Measurements from ENCODE around the gene TMEM39B. TPM values are rescaled to one million over a fixed set of nuclear protein-coding genes. Genes with fewer than 3 reads are reported as not detected.
"Not testable (repeated sequence)": the region's sequence is repeated elsewhere in the genome, so short reads cannot be mapped to it uniquely, and the experiment has no call there.

TMEM39B gene
- total RNA-seq, 2 donors from 2014 or later, result 28.4 to 38.0 TPM

GRCh38 chr1:32107742-32108661 lies 35.3 kb downstream of the TMEM39B start, which contains the start of gene KPNA6:
TSS of gene KPNA6 (plus strand) at chr1:32108056. CDS start at chr1:32108131, 75 bp downstream.
- H3K27ac Mint-ChIP-seq, result peak within 1 kb of the TSS; percentile 98
- peak within 1 kb of the TSS; percentile 84 to 99 for H3K4me3 Mint-ChIP-seq
- peaks cover 44% of the 10 kb centered on the region for H3K4me1 Mint-ChIP-seq (ENCODE audit: low read depth)
- ATAC-seq (replicated peaks in 1 of 2) (peak; percentile 77 to 86), DNase-seq (peak; percentile 87 to 92)
- no peaks in the 10 kb centered on the region for H3K9me3 Mint-ChIP-seq
- H3K36me3 Mint-ChIP-seq (ENCODE audit: insufficient read depth in 2 of 2), result peaks cover 4% of the 10 kb centered on the region in 2 donors
- H3K27me3 Mint-ChIP-seq (ENCODE audit: low read depth), result no peaks in the 10 kb centered on the region

- no peaks in the 10 kb centered on the region for H3K9me3 Mint-ChIP-seq
- ATAC-seq (replicated peaks in 1 of 2) (no peak), DNase-seq (no peak)
- peaks cover 60% of the 10 kb centered on the region for H3K4me1 Mint-ChIP-seq (ENCODE audit: low read depth)
- peaks cover 4 to 9% of the 10 kb centered on the region in 2 donors for H3K36me3 Mint-ChIP-seq (ENCODE audit: insufficient read depth in 2 of 2)
- peak overlapping the region in 1 of 2 donors; percentile 68 for H3K4me3 Mint-ChIP-seq
- peak overlapping the region; percentile 76 for H3K27ac Mint-ChIP-seq
- no peaks in the 10 kb centered on the region for H3K27me3 Mint-ChIP-seq (ENCODE audit: low read depth)
Observed at GRCh38 chr1:32111040-32111623, 38.4 kb downstream of the TMEM39B start.

DNA sequence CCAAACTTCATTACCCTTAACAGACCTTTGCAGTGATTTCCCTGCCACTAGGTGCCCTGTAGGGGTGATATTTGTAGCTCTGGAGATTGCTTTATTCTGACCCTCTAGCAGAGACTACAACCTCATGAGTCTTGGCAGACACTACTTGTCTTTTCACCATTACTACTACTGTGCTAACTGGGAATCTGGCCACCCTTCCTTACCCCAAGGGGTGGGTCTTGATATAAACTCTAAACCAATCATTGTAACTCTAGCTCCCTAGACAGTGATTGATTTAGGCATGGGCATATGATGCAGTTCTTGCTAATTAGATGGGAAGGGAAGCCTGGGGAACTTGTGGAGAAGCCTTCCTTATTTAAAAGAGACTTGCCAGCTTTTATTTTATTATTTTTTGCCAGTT lies 39.0 kb downstream of the TMEM39B start:
- Mint-ChIP-seq H3K27me3 (ENCODE audit: low read depth) (no peaks in the 10 kb centered on the region), H3K4me1 (ENCODE audit: low read depth) (peaks cover 58% of the 10 kb centered on the region), H3K36me3 (ENCODE audit: insufficient read depth in 2 of 2) (peaks cover 4 to 9% of the 10 kb centered on the region in 2 donors), H3K4me3 (peak overlapping the region; percentile 15 to 20), H3K9me3 (no peaks in the 10 kb centered on the region), H3K27ac (peak overlapping the region; percentile 76)
- DNase-seq (no peak), ATAC-seq (replicated peaks in 1 of 2) (no peak)

- Mint-ChIP-seq H3K9me3 (no peaks in the 10 kb centered on the region), H3K27me3 (ENCODE audit: low read depth) (no peaks in the 10 kb centered on the region), H3K4me3 (peak overlapping the region; percentile 36 to 44), H3K36me3 (ENCODE audit: insufficient read depth in 2 of 2) (peaks cover 2 to 9% of the 10 kb centered on the region in 2 donors), H3K27ac (peak overlapping the region; percentile 47), H3K4me1 (ENCODE audit: low read depth) (peaks cover 57% of the 10 kb centered on the region)
- DNase-seq (peak; percentile 3 to 6), ATAC-seq (replicated peaks in 1 of 2) (peak; percentile 24 to 29)
Observed at GRCh38 chr1:32112806-32113375, 40.2 kb downstream of the TMEM39B start.

DNA sequence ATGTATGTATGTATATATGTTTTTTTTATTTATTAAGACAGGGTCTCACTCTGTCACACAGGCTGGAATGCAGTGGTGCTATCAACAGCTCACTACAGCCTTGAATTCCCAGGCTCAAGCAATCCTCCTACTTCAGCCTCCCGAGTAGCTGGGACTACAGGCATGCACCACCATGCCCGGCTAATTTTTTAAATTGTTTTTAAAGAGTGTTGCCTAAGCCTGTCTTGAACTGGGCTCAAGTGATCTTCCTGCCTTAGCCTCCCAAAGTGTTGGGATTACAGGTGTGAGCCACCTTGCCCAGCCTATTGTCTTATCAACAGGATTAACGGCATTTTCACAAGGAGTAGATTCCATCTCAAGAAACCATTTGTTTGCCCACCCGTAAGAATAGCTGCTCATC lies 40.7 kb downstream of the TMEM39B start:
- H3K4me3 Mint-ChIP-seq, result peak overlapping the region in 1 of 2 donors; percentile 31
- not testable (repeated sequence) for H3K27me3 Mint-ChIP-seq (ENCODE audit: low read depth); DNase-seq; H3K36me3 Mint-ChIP-seq (ENCODE audit: insufficient read depth in 2 of 2); ATAC-seq (replicated peaks in 1 of 2); H3K9me3 Mint-ChIP-seq
- H3K27ac Mint-ChIP-seq, result peak overlapping the region; percentile 38
- H3K4me1 Mint-ChIP-seq (ENCODE audit: low read depth), result peaks cover 62% of the 10 kb centered on the region

DNA sequence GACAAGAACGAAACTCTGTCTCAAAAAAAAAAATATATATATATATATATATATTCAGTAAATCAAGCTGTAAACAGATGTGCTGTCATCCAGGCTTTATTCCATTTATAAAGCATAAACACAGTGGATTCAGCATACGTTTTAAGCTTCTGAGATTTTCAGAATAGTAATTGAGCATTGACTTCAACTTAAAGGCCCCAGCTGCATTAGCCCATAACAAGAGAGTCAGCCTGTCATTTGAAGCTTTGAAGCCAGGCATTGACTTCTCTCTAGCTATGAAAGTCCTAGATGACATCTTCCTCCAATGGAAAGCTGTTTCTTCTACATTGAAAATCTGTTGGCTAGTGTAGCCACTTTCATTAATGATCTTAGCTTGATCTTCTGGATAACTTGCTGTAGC lies 41.7 kb downstream of the TMEM39B start:
- Mint-ChIP-seq H3K27ac (no peak overlapping the region), H3K36me3 (ENCODE audit: insufficient read depth in 2 of 2) (peaks cover 0 to 7% of the 10 kb centered on the region in 2 donors), H3K9me3 (no peaks in the 10 kb centered on the region), H3K27me3 (ENCODE audit: low read depth) (no peaks in the 10 kb centered on the region), H3K4me3 (no peak overlapping the region), H3K4me1 (ENCODE audit: low read depth) (peaks cover 63% of the 10 kb centered on the region)
- no peak for DNase-seq
- no peak for ATAC-seq (replicated peaks in 1 of 2)

DNA sequence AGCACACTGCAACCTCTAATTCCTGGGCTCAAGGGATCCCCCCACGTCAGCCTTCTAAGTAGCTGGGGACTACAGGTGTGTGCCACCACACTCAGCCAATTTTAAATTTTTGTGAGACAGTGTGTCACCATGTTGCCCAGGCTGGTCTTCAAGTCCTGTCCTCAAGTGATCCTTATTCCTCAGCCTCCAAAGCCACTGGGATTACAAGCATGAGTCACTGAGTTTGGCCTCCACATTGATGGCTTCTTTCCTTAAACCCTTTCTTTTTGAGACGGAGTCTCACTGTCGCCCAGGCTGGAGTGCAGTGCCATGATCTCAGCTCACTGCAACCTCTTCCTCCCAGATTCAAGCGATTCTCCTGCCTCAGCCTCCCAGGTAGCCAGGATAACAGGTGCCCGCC lies 42.8 kb downstream of the TMEM39B start:
- peaks cover 0 to 7% of the 10 kb centered on the region in 2 donors for H3K36me3 Mint-ChIP-seq (ENCODE audit: insufficient read depth in 2 of 2)
- DNase-seq, result no peak
- H3K27me3 Mint-ChIP-seq (ENCODE audit: low read depth), result no peaks in the 10 kb centered on the region
- peaks cover 52% of the 10 kb centered on the region for H3K4me1 Mint-ChIP-seq (ENCODE audit: low read depth)
- H3K9me3 Mint-ChIP-seq, result no peaks in the 10 kb centered on the region
- ATAC-seq (replicated peaks in 1 of 2), result no peak
- H3K4me3 Mint-ChIP-seq, result no peak overlapping the region
- H3K27ac Mint-ChIP-seq, result no peak overlapping the region

- Mint-ChIP-seq H3K9me3 (no peaks in the 10 kb centered on the region), H3K27me3 (ENCODE audit: low read depth) (no peaks in the 10 kb centered on the region), H3K4me1 (ENCODE audit: low read depth) (peaks cover 52% of the 10 kb centered on the region), H3K4me3 (no peak overlapping the region), H3K36me3 (ENCODE audit: insufficient read depth in 2 of 2) (peaks cover 0 to 11% of the 10 kb centered on the region in 2 donors), H3K27ac (no peak overlapping the region)
- no peak for ATAC-seq (replicated peaks in 1 of 2)
- DNase-seq, result no peak
Observed at GRCh38 chr1:32116531-32116930, 43.8 kb downstream of the TMEM39B start.

DNA sequence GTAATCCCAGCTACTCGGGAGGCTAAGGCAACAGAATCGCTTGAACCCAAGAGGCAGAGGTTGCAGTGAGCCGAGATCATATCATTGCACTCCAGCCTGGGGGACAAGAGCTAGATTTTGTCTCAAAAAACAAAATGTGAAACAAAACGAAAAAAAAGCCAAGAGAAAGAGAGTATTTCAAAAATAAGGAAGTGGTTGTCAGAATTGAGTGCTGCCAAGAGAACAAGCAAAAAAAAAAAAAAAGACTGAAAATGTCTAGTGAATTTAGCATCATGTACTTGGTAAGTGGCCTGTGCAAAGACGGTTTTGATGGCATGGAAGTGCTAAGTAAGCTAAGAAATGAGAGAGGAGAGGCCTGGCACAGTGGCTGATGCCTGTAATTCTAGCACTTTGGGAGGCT lies 49.4 kb downstream of the TMEM39B start:
- H3K36me3 Mint-ChIP-seq (ENCODE audit: insufficient read depth in 2 of 2), result peaks cover 0 to 4% of the 10 kb centered on the region in 2 donors
- ATAC-seq (replicated peaks in 1 of 2) (no peak), DNase-seq (no peak)
- H3K9me3 Mint-ChIP-seq, result no peaks in the 10 kb centered on the region
- H3K27me3 Mint-ChIP-seq (ENCODE audit: low read depth), result no peaks in the 10 kb centered on the region
- peak overlapping the region in 1 of 2 donors; percentile 0 for H3K4me3 Mint-ChIP-seq
- peaks cover 51% of the 10 kb centered on the region for H3K4me1 Mint-ChIP-seq (ENCODE audit: low read depth)
- peak overlapping the region; percentile 25 for H3K27ac Mint-ChIP-seq

DNA sequence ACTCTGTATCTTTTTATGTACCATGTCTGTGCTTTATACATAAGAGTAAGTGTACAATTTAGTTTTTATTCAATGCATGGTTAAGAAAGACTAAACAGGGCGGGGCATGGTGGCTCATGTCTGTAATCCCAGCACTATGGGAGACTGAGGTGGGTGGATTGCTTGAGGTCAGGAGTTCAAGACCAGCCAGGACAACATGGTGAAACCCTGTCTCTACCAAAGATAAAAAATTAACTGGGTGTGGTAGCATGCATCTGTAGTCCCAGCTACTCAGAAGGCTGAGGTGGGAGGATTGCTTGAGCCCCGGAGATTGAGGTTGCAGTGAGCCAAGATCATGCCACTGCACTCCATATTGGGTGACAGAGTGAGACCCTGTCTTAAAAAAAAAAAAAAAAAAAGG lies 50.6 kb downstream of the TMEM39B start:
- H3K36me3 Mint-ChIP-seq (ENCODE audit: insufficient read depth in 2 of 2); H3K4me3 Mint-ChIP-seq; H3K9me3 Mint-ChIP-seq; DNase-seq; H3K27me3 Mint-ChIP-seq (ENCODE audit: low read depth); ATAC-seq (replicated peaks in 1 of 2); H3K27ac Mint-ChIP-seq: not testable (repeated sequence)
- peaks cover 54% of the 10 kb centered on the region for H3K4me1 Mint-ChIP-seq (ENCODE audit: low read depth)

DNA sequence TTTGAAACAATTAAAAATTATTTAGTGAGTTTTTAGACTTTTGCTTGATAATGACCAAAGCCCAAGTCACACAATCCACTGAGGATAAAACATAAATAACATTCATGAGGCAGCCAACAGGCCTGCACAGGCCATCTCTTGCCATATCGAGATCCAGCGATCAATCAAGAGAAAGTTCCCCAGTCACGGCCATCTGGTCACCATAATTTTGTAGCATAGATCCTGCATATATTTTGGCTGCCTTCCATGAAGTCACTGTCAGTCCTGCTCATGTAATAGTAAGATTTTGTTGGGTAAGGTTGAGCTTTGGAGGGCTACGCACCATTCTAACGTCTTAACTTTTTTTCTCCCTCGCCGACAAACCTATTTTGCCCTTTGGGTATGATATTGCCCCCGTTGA lies 52.6 kb downstream of the TMEM39B start:
- no peak for DNase-seq
- Mint-ChIP-seq H3K4me3 (no peak overlapping the region), H3K27me3 (ENCODE audit: low read depth) (no peaks in the 10 kb centered on the region), H3K36me3 (ENCODE audit: insufficient read depth in 2 of 2) (peaks cover 0 to 10% of the 10 kb centered on the region in 2 donors), H3K9me3 (no peaks in the 10 kb centered on the region), H3K27ac (peak overlapping the region; percentile 35), H3K4me1 (ENCODE audit: low read depth) (peaks cover 55% of the 10 kb centered on the region)
- ATAC-seq (replicated peaks in 1 of 2), result no peak

DNA sequence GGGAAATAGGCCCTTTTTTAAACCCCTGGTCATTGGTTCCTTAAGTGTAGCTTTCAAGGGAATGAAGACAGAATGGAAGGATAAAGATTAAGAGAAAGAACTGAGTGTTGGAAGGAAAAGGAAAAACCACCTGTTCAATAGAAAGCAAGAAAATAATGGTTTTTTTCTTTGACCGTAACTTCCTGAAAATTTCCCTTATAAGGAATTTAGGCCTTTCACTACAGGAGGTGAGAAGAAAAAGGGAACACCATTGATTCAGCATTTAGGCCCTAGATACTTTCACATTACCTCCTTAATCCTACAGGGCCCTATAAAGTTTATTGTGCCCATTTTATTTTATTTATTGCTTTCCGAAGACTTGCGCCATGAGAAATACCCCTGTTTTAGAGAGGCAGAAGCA lies 54.0 kb downstream of the TMEM39B start:
- Mint-ChIP-seq H3K27me3 (ENCODE audit: low read depth) (no peaks in the 10 kb centered on the region), H3K9me3 (no peaks in the 10 kb centered on the region), H3K27ac (no peak overlapping the region), H3K36me3 (ENCODE audit: insufficient read depth in 2 of 2) (peaks cover 0 to 10% of the 10 kb centered on the region in 2 donors), H3K4me3 (no peak overlapping the region), H3K4me1 (ENCODE audit: low read depth) (peaks cover 43% of the 10 kb centered on the region)
- DNase-seq (no peak), ATAC-seq (replicated peaks in 1 of 2) (no peak)

Measured in activated T-cell treated with anti-CD3 and anti-CD28 coated beads, Interleukin-2, amount 50 U/mL, for 72 hours (primary cell).